HepG2 (cell line): ENCODE results near the gene CYP2W1.

Experiments used
- NR3C1 ChIP-seq: sonication (generic); formaldehyde crosslinking; IDR thresholded peaks from 2 replicates; pipeline ENCODE4 v1.4.0; 2020; ENCODE audit warnings: missing genetic modification reagents
- RNF219 ChIP-seq: sonication (generic); formaldehyde crosslinking; IDR thresholded peaks from 2 replicates; pipeline ENCODE4 v1.5.0; 2020; ENCODE audit warnings: mild to moderate bottlenecking, missing genetic modification reagents
- ZC3H4 ChIP-seq: sonication (generic); formaldehyde crosslinking; IDR thresholded peaks from 2 replicates; pipeline ENCODE4 v1.4.0; 2020; ENCODE audit warnings: missing genetic modification reagents, borderline replicate concordance
- ZNF737 ChIP-seq: sonication (generic); formaldehyde crosslinking; IDR thresholded peaks from 2 replicates; pipeline ENCODE4 v1.5.0; 2020; ENCODE audit warnings: missing genetic modification reagents, mild to moderate bottlenecking, borderline replicate concordance

GRCh38 chr7:1027242-1028043 lies 44.5 kb downstream of the CYP2W1 start:
- TF ChIP-seq ZC3H4 (no peak), ZNF737 (CRISPR knock-in tag) (no peak), NR3C1 (CRISPR knock-in tag) (no peak), RNF219 (CRISPR knock-in tag) (no peak)
